ENCODE results near the gene NHERF1. TPM values are rescaled to one million over a fixed set of nuclear protein-coding genes. Genes with fewer than 3 reads are reported as not detected.

Gene NHERF1
- polyA plus RNA-seq, 1 donor = 9.0 TPM

DNA sequence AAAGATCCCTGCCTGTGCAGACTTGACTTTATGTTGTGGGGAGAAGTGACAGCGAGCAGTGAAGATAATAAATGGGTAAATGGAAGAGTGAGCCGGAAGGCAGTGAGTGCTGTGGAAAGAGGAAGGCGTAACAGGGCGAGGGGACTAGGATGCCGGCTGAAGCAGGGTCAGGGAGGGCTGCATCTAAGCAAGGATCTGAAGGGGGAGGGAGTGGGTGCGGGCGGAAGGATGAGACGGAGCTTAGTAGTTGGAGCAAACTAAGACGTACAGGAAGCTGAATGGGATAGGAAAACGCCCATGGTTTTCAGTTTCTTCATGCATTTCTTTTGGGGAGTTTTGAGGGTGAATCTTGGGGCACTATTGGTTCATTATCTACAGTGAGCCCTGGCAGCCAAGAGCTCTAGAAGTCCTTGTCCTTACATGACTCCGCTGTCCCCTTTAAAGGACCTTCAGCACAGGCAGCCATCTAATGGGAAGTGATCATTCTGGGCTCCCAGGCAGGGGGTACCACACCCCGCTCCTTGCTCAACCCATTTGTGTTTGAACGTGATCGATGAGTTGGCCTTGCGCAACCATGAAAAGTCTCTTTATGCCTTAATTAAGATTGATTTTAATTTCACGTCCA is 38.1 kb downstream of the NHERF1 start:
- DNase-seq = no peak

DNA sequence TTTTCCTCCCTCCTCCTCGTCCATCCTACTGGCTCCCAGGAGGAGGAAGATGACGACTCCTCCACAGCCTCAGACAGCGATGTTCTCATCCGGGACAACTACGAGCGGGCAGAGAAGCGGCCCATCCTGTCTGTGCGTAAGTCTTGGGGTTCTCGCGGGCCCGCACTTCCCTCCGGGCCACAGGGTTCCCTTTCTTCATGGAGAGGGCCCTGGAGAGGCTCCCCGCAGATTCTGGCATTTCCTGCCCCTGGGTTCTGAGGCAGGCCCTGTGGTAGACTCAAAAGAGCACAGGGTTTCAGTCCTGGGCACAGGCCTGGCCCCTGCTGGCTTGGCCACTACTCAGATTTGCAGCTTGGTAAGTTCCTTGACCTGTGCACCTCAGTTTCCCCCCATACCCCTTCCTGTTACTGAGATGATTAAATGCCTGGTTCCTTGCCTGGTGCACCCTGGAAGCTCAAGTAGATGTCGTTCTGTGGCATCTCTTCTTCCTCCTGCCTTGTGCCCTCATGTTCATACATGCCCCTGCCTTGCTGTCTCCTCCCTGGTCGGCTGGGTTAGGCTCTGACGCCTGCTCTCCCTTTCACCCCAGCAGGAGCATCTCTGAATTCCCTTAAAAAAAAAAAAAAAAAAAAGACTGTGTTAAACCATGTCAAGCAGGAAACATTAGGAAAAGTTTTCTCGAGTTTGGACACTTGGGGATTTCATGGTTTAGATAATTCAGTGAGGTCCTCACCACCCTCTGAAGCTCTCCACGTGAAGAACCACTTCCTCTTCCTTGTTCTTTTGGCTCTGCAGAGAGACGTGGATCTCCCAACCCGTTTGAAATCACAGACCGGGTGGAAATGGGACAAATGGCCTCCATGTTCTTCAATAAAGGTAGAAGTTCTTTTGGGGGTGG is 42.0 kb downstream of the NHERF1 start:
- no peak for DNase-seq

- no peak for DNase-seq
Measured at GRCh38 chr17:74792586-74793105, 44.2 kb downstream of the NHERF1 start.

GRCh38 chr17:74795327-74796020 is 47.0 kb downstream of the NHERF1 start:
- no peak for DNase-seq

- DNase-seq = no peak
Measured at GRCh38 chr17:74796211-74796610, 47.8 kb downstream of the NHERF1 start.

DNA sequence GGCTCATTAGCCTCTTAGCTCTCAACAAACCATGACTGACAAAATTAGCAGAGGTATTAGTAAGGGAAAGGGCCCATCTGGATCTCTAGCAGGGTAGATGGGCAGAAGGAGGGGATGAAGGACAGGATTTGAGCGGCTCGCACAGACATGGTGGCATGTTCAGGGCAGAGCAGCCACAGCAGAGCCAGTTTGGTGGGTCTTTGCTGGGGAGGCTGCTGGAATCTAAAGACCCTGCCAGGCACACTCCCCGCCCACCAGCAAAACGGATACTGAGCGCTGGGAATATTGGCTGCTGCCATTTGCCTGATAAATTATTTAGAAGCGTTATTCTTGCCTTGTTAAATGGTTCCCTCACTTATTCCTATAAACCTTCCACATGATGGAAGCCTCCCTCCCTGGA is 48.4 kb downstream of the NHERF1 start:
- no peak for DNase-seq

GRCh38 chr17:74797824-74798223 is 49.4 kb downstream of the NHERF1 start:
- no peak for DNase-seq

GRCh38 chr17:74798239-74798707 is 49.8 kb downstream of the NHERF1 start:
- no peak for DNase-seq

DNA sequence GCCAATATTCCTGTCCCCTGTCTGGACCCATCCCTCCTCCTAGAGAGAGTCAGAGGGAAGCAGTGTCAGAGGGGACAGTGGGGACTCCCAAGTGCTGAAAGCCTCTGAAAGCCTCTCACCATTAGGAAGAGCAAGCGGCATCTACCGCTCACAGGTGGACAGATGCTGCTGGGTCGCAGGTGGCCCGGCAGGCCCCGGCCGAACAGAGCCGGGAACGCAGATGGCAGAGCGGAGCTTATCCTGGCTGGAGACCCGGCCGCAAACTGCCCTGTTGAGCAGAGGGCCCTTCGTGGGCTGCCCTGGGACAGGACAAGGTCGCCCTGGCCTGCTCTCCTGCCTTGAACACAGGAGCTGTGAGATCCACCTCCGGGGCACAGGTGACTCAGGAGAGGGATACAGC is 50.7 kb downstream of the NHERF1 start:
- DNase-seq = no peak

DNA sequence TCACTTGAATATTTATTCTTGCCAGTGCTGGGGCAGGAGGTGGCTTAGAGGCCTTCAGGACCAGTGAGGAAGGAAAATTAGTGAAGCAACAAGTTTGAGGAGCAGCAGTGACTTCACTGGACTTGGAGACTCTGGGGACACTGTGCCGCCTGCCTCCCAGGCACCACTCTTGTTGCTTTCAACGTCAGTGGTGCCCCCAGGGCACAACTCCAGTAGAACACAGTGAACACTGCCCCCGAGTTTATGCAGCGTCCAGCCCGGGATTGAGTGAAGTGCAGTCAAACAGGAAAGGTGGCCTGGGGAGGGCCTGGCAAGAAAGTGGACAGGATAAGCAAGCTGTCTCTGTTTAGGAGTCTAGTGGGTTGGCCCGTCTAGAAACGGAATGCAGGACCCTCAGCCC is 52.1 kb downstream of the NHERF1 start:
- no peak for DNase-seq

DNA sequence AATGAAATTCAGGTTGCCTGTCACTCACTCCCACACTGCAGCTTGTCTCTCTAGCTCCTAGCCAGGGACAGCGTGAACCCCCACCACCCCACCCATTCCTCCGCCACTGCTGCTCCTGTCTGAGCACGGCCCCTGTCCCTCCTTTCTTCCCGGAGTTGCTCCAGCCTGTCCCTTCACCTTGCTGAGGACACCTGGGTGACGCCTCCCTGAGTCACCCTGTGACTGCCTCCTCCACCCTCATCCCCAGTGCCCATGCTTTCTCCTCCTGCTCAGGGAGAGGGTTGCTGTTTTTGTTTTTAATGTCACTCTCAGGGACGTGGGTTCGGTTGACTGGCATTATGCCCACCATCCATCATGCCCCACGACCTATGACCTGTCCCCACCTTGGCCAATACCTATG is 53.5 kb downstream of the NHERF1 start:
- no peak for DNase-seq

- DNase-seq = no peak
Measured at GRCh38 chr17:74803388-74803930, 55.0 kb downstream of the NHERF1 start.

DNA sequence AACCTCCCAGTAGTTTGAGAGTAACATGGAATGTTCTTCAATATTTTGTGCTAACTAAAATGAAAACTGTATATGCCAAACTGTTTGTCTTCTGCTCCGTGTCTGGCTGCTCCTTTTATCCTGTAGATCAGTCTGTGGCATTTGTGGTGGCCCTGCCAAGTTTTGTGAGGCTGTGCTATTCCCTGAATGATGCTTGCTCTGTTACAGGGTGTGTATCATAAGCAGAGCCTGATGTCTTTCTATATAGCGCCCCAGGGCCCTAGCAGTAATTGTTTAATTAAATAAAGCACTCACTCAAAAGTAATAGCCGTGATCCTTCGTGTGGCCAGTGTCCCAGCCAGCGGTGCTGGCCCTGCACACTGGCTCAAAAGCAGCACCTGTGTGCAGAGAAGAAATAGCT is 55.5 kb downstream of the NHERF1 start:
- DNase-seq = no peak

DNA sequence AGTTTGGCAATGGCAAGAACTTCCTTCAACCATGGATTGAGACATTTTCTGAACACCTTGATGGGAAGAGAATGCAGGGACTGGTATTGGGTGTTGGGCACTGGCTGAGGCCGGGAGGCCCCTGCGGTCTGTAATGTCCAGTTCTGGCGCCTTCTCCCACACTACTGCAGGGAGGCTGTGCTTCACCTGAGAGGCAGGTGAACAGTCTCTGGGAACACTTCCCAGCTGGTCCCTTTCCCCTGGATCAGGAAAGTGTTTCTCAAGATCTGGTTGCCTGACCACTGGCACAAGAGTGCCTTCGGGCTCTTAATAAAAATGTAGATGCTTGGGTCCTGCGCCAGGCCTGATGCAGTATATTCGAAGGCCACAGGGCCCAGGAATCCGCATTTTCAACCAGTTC is 56.3 kb downstream of the NHERF1 start:
- no peak for DNase-seq

DNA sequence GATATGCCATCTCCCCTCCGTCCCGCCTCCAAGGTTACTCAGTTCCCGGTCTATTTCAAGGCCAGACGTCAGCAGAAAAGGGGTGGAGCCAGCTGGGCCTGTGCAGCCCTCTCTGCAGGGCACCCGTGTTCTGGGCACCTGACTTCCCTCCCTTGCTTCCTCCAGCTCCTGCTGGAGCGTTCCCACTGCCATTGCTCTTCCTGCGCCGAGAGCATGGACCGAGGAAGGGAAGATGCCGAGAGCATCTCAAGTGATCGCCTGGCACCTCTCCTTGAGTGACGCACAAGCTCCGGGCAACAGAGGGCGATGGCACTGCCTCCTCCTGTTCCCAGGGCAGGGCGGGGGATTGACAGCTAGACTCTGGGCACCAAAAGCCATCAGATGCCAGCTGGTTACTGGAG is 57.2 kb downstream of the NHERF1 start:
- DNase-seq = no peak

GRCh38 chr17:74806334-74806733 is 57.9 kb downstream of the NHERF1 start:
- no peak for DNase-seq

DNA sequence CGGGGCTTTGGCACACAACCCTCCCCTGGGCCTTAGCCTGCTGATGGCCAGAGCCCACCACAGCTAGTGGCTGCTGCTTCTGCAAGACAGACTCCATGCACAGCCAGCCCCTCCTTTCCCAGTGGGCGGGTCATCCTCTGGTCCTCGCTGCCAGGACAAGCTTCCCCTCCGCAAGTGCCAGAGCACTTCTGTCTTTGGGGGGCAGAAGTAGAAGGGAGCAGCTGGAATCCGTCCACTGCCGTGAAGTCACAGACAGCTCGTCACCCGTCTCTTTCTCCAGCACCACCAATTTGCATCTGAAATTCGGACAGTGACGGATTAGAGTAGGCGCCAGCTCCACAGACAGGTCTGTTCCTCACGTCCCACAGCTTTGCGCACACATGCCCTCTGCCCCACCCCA is 59.0 kb downstream of the NHERF1 start:
- no peak for DNase-seq

GRCh38 chr17:74807925-74808324 is 59.5 kb downstream of the NHERF1 start:
- no peak for DNase-seq

GRCh38 chr17:74808714-74809430 is 60.4 kb downstream of the NHERF1 start:
- DNase-seq = no peak

GRCh38 chr17:74810699-74811485 is 62.5 kb downstream of the NHERF1 start:
- no peak for DNase-seq

Data from hindlimb muscle (tissue), 1 donor.